ENCODE data around the gene CRTC1.

DNA sequence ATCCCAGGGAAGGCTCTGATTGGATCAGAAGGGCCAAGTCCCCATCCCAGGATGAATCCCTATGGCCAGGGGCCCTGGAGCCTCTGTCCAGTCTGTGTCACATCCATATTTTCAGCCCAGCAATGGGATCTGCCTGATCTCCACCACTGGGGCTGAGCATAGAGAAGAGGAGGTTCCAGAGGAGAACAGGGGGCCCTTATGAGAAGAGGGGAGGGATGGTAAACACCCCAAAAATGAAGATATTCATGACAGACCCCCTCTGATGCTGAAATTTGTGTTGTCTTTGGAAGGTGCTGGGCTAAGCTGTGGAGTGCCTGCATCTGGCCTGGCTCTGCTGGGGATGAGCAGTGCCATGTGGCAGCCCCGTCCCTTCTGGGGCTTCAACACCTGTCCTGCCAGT, 32.2 kb upstream of the CRTC1 start:
- no peak for TF ChIP-seq CTCF (IDR thresholded peaks at IDR 0.05)
- TF ChIP-seq POLR2A (IDR thresholded peaks at IDR 0.05) = no peak

Measured in heart left ventricle (tissue), 13 donors.